ENCODE data around the gene TST.

Gene TST

DNA sequence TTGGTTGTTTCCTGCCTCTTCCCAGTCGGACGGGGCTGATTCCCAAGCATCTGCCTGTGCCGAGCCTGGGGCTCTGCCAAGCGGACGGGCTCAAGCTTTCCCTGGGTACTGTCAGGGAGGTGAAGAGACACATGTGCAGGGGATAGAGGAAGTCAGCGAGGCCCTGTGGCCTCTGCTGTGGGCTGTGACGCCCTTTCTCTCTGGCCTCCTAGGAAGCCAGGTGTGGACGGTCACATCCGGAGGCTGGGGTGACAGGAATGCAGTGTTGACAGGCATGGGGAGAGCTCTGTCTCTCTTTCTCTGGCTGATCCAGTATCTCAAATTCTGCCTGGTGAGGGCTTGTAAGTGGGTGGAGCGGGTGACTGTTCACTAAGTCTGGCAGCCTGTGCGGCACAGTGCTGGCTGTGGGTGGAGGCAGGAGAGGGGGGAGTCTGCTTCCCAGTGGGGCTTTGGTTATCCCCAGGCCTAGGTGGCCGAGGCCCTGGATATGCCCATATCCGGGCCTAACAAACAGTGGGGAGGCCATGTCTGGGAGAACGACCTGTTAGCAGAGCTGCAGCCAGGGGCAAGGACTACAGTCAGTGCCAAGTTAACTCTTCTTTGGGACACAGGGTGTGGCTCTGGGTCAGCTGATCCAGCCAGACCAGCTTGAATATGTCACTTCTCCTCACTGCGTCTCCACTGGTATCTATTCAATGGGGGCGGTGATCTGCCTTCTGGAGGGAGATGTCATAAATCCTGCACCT, 34.2 kb upstream of the TST start:
- DNase-seq = no peak

DNA sequence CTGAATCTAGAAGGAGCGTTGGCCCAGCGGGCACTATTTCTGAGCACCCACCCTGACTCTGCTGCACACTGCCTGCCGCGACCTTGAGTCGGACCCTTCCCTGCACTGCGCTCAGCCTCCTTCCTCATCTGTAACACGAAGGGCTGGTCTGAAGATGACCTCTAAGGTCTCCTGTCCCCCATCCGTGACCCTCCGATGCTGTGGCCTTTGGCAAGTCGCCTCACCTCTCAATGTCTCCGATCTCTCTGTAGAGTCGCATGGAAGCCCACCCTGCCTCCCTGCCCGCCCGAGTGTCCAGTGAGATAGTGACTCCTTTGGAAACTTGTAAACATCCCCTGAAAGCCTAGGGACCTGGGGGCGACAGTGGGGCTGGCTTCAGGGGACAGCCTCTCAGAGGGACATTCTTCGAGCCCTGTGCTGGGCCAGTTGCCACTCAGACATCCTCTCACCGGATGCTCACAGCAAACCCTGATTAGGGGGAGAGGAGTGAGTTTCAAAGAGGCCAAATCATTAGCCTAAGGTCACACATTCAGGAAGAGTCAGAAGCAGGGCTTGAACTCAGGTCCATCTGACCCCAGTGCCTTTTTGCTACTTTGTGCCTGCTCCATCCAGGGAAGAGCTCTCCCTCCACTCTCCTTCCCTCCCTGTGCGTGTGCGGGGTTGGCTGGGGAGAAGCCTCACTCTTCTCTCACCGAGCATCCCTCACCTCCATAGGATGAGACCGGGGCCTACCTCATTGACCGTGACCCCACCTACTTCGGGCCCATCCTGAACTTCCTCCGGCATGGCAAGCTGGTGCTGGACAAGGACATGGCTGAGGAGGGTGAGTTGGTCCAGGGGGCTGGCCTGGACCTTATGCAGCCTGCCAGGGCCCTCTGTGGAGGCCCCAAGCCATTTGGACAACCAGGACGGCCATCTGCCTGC, 33.4 kb upstream of the TST start:
- no peak for DNase-seq

DNA sequence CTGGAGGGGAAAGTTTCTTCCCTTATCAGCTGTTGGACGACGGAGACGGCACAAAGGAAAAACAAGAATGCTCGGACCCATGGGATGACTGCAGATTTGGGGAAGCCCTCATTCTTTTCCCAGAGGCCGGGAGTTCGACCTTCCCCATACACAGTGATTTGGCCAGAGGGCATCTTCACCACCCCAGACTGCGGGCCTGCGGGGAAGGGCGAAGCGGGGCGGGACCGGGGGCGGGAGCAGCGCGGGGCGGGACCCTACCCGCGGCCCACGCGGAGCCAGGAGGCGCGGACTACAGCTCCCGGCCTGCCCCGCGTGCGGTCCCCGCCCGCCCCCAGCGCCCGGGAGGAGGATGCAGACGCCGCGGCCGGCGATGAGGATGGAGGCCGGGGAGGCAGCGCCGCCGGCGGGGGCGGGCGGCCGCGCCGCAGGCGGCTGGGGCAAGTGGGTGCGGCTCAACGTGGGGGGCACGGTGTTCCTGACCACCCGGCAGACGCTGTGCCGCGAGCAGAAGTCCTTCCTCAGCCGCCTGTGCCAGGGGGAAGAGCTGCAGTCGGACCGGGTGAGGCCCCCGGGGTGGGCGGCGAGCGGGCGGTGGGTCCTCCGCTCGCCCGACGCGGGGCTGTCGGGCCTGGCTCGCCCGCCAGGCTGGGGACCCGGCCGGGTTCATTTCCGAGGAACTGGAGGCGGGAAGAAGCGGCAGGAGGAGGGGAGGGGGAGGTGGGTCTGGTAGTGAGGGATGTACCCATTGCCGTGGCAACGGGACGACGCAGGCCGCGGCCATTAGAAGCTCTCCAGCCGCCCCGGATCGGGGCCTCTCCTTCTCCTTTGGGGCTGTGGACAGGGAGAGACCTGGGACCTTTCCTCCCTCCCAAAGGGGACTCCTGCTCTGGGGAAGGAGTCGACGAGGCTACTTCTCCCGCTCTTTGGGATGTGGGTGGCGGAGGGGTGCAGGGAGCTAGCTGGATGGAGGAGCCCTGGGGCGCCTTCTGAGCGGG, 32.4 kb upstream of the TST start, which contains the start of gene KCTD17:
TSS of gene KCTD17 (plus strand) at position 352 of the 995 bp plus-strand sequence. CDS start at position 371, 19 bp downstream.
- peak; percentile 86 for DNase-seq

- DNase-seq = no peak
These were observed 31.7 kb upstream of the TST start for GRCh38 chr22:37050913-37051312.

- DNase-seq = no peak
These were observed 30.0 kb upstream of the TST start for GRCh38 chr22:37049224-37049623.

DNA sequence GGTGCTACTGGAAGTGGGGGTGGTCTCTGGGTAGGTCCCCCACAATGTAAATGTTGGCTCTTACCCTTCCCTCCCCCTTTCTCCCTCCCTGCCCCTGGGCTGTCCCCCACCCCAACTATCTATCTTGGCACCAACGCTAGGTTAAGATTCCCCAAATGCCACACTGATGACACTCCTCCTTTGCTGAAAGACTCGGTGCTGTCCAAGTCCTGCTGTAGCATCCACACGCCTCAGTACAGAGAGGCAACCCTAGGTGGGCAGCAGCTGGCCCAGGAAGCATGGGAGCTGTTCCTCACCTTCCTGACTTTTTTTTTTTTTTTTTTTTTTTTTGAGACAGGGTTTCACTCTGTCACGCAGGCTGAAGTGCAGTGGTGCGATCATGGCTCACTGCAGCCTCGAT, 28.9 kb upstream of the TST start:
- no peak for DNase-seq

DNA sequence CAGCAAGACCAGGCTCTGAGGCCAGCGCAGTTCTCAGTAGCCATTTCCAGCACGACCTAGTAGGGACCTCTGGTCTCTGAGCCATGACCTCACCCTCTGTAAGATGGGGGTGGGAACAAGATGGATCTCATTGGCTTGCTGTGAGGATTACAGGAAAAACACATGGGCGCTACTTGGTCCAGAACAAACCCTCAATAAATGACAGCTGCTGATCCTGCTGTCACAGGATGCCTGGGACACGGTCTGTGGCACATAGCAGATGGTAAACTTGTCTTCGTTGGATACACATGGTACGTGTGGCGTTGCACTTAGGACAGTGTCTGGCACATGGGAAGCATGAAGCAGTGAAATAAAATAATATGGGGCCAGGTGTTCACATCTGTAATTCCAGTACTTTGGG, 27.8 kb upstream of the TST start:
- DNase-seq = no peak

GRCh38 chr22:37046589-37046988, 27.3 kb upstream of the TST start:
- DNase-seq = no peak

DNA sequence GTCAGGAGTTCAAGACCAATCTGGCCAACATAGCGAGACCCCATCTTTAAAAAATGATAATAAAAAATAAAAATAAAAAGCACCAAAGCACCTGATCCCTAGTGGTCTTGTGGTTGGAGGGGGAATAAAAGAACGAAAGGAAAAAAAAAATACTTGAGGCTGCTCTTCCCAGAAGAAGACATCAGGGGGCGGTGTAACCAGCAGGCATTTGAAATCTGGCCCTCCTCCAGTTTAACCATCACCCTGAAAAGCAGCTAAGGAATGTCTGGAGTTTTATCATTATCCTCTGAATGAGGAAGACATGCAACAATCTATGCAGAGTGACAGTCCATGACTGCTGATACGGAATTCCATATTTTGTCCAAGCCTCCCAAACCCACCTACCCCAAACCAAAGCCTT, 26.7 kb upstream of the TST start:
- DNase-seq = no peak

DNA sequence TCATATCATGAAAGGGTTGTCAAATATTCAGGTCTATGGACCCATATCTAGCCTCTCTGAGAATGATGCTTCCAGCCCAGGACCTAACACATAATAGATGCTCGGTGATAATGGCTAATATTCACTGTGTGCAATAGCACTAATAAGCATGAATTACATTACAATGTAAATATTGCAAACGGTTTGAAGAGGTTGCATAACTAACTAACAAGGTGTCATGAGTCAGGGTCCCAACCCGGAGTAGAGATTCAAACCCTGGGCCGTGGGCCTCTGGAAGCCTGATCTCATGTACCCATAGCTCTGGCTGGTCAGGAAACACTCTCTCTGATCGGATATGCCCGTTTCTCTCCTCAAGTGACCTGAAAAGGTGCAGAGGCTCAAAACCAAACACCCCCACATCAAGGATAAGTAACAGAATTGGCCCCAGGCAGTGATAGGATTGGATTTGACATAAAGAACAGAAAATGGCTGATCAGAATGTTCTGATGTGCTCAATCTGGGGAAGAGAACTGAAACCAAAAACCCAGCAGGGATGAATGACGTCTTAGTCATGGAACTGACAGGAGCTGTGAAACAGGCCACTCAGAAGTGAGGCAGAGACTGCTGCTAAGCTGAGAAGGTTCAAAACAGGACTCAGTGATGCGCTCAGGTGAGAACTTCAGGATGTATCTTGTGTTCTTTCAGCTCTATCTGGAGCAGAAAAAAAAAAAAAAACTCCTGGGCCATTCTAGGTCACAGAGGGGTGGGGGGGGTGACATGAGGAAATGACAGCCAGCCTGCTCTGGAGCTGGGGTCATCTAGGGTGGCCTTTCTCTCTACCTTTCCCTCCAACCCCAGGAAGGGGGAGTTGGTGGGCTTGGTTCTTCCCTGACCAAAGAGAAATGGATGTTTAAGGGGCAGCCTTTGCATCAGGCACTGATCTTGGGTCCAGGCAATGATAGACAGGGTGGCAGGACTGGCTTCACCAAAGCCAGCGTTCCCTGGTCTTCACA, 25.7 kb upstream of the TST start:
- no peak for DNase-seq

DNA sequence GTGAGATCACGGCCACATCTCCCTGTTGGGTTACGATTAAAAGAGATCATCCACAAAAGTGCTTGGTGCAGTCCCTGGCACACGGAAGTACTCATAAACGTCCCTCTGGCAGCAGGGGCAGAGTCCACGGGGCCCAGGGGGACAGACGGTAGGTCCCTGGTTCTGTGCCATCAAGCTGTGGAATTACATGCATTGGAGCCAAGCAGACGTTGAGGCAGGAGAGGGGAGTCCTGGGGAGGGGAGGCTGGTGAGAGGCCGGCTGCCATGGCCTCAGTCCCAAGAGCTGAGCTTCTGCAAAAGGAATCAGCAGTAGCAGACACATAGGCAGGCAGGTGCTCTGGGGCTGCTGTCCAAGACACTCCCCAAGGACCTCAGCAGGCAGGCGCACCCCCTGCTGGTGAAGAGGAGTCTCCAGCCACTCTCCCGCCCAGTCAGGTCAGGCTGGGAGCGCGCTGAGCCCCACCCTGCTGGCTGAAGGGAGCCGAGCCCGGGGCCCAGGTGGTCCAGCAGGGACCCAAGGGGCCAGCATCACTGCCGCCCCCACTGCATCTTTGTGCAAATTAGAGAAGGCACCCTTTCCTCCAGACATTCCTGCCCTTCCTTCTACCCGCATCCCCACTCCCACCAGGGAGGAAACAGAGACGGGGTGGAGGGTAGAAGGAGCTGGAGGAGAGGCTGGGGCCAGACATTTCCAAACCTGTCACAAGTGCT, 24.7 kb upstream of the TST start:
- peak; percentile 50 for DNase-seq

DNA sequence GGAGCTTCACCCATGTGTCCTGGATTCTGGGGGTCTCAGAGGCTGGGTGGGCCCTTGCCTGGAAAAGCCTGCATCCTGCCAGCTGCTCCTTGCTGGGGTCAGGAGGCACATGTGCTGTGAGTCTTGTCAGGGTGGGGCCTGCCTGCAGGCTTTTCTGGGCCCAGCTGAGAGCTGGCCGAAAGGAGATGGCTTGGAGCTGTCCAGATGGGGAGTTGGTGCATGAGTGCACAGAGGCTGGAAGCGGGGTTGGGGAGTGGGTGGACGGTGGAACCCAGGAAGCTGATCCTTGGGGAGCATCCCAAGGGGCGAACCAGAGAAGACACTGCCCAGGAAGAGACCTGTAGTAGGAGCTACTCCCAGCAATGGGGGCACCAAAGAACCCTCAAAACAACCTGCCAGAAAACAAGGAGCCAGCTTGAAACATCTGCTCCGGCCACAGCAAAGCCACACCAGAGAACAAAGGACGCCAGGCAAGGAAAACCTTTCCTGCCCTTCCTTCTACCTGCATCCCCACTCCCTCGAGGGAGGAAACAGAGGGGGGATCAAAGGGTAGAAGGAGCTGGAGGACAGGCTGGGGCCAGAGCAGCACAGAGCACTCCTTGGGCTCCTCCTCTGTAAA, 24.1 kb upstream of the TST start:
- DNase-seq = no peak

DNA sequence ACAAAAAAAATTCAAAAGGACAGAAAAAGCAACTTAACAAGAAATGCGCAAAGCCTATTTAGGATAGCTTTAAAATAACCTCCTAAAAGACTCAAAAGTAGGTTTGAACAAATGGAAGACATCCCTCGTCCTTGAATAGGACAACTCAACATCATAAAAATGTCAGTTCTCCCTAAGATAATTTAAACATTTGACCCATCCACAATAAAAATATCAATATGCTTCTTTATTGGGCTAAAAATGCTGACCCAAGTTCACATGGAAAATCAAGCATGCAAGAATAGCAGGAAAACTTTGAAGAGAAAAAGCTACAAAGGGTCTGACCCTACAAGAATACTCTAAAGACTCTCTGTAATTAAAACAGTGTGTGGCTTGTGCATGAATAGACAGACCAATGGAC, 20.2 kb upstream of the TST start:
- DNase-seq = no peak

DNA sequence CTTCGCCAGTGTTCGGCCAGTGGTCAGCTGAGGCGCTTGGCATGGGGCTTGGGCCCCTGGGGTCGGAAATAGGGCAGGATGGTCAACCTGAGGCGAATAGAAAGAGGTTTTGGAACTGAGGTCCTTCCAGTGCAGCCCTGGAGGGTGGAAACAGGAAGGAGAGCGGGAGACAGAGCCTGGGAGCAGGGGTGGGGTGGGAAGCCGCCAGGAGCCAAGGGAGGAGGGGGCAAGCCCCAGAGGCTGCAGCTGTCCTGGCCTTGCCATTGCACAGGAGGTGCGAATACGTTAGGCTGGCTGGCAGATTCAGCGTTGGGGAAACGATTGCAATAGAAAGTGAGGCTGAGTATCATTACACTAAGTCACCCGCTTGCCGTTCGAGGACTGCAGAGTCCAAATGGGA, 18.4 kb upstream of the TST start:
- no peak for DNase-seq

DNA sequence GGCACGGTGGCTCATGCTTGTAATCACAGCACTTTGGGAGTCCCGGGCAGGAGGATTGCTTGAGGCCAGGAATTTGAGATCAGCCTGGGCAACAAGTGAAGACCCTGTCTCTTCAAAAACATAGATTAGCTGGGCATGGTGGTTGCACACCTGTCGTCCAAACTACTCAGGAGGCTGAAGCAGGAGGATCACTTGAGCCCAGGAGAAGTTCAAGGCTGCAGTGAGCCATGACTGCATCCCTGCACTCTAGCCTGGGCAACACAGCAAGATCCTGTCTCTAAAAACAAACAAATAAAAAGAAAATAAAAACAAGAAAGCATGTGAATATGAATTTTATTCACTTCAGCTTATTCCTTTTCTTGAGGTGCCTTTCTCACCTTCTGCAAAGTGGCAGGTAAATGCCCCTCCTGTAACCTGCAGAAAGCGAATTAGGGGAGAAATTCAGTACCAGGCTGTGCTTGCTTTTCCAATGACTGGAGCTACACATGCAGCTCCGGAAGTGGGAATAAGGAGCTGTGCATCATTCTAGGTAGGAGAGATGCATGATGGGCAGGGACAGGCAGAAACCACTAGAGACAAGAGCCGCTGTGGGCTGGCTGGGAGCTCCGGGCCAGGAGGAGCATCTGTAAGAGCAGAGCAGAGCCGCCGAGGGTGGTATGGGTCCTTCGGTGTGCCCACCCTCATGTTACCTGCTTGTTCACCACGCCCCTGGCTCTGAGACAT, 17.6 kb upstream of the TST start:
- DNase-seq = no peak

DNA sequence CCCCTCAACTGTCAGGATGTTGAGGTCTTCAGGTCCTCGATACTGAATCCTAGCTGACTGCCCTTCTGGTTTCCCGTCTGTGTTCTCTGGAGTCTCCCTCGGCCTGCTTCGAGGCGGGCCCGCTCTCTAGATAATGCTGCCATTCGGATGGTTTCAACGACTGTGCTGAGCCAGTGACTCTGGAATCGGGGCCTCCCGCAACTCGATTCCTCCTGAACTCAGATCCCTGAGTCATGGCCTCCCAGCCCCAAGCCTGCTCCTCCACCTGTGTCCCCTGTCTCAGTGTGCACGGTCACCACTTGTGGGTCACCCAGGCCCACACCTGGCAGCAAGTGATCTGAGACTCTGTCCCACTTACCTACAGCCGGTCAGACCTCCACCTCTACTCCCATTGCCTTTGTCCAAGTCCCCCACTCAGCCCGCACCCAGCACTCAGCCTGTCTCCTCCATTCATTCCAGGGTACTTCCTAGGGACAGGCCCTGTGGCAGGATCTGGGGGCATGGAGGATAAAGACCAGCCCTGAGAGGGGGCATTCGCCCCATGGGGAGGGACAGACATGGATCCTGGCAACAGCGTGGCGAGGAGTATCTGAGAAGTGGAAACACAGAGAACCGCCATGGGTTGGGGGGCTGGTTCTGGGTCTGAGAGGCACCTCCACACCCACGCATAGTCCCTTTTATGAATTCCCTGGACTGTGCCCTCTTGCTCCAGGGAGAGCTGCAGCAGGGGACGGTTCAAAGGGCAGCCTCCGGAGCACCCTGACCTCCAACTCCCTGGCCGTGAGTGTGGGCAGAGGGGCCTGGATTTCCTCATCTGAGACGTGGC, 14.6 kb upstream of the TST start:
- DNase-seq = no peak

GRCh38 chr22:37032535-37033460, 13.6 kb upstream of the TST start:
- DNase-seq = no peak

DNA sequence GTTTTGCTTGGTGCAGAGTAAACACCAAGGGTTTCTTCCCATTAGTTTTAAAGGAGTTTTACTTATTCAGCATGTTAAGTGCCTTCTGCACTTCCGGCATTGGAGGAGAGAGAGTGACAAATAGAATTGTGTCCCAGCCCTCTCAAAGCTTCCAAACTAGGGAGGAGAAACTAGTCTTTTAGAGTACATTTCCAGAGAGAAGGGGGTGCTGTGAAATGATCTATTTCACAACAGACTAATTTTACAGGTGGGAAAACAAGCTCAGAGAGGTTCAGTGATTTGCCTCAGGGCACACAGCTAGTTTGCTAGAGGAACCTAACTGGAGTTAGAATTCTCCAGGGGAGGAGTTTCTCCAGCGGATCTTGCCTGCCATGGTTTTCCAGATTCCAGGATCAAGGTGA, 12.9 kb upstream of the TST start:
- DNase-seq = no peak

Data from CD4-positive, alpha-beta T cell treated with Interleukin-17A for 4 hours (primary cell).